ENCODE data around the gene SIAE. TPM values are rescaled to one million over a fixed set of nuclear protein-coding genes. Genes with fewer than 3 reads are reported as not detected.

SIAE gene
- total and polyA plus RNA-seq, 10 of the 15 experiments (the other 5 are each of a cell fraction or from before 2014, with no cell fraction given): 0.93 to 6.9 (median 4.2) TPM

DNA sequence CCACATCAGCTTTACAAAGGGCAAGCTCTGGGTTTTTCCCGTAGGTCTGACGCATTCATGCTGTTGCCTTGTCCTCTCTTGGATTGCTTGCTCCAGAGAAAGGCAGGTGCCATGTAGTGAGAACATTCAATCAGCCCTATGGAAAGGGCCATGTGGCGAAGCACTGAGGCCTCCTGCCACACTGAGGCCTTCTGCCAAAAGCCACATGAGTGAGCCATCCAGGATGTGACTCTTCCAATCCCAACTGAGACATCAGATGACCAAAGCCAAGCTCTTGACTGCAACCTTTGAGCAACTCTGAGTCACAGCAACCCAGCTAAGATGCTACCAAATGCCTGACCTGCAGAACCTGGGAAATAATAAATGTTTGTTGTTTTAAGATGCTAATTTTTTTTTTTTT is 71.3 kb downstream of the SIAE start (continued):
- TF ChIP-seq, protein P1, sequence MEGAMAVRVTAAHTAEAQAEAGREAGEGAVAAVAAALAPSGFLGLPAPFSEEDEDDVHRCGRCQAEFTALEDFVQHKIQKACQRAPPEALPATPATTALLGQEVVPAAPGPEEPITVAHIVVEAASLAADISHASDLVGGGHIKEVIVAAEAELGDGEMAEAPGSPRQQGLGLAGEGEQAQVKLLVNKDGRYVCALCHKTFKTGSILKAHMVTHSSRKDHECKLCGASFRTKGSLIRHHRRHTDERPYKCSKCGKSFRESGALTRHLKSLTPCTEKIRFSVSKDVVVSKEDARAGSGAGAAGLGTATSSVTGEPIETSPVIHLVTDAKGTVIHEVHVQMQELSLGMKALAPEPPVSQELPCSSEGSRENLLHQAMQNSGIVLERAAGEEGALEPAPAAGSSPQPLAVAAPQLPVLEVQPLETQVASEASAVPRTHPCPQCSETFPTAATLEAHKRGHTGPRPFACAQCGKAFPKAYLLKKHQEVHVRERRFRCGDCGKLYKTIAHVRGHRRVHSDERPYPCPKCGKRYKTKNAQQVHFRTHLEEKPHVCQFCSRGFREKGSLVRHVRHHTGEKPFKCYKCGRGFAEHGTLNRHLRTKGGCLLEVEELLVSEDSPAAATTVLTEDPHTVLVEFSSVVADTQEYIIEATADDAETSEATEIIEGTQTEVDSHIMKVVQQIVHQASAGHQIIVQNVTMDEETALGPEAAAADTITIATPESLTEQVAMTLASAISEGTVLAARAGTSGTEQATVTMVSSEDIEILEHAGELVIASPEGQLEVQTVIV (IDR thresholded peaks at IDR 0.05; ENCODE audit: borderline replicate concordance, partially characterized antibody): no peak
- TF ChIP-seq BHLHE40 (IDR thresholded peaks at IDR 0.05; ENCODE audit: borderline replicate concordance in 1 of 2, low read depth in 2 of 2, low read length in 1 of 2) (no peak), EZH2 (IDR thresholded peaks at IDR 0.05; ENCODE audit: borderline replicate concordance, control insufficient read depth, low read depth, low read length) (no peak), TCF3 (IDR thresholded peaks at IDR 0.05; ENCODE audit: borderline replicate concordance, insufficient read depth, low read depth, low read length) (0 out of 2 replicates have a peak, but pooled peaks have one; percentile 27)

DNA sequence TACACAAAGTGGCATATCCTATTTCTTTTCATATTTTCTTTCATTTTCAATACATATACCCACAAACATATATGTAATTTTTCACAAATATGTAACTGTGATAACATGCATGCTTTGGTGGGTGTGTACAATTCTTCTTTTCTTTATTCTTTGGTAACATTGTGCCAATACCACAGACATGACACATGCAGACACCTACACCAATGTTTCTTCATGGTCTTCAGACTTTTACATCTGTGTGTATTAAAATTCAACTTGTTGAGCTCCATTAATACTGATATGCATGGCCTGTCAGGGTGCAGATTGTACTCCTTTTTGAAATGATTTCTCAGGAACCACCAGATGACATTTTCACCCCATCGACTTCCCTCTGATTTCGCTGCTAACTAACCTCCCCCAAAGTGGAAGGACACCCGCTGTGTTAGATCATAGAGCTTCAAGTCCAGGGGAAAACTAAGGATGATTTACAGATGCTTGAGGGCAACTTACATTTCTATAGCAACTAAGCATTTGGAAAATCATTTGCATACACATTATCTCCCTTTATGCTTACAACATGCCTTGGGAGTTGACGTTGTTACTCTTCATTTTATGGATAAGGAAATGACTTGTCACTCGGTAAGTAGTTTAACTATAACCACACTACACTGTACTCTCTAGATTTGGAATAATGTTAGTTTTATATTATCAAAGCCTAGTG is 72.8 kb downstream of the SIAE start:
- H3K27me3 ChIP-seq (replicated peaks in 1 of 2; ENCODE audit: control insufficient read depth in 2 of 2, insufficient read depth in 2 of 2, low read length in 1 of 2): no peaks in the 10 kb centered on the region; a peak in 1 of 4 replicates
- H4K20me1 ChIP-seq (ENCODE audit: control insufficient read depth, insufficient read depth): no peaks in the 10 kb centered on the region
- H3K4me3 ChIP-seq: no peak overlapping the region
- H3K36me3 ChIP-seq (ENCODE audit: control insufficient read depth in 2 of 2, insufficient read depth in 2 of 2, low read length in 1 of 2): no peaks in the 10 kb centered on the region
- 47% methylated on average over 5 of the region's 5 CpGs for WGBS (ENCODE audit: insufficient coverage, insufficient replicate concordance, low lambda C conversion rate, missing lambda C conversion rate)
- ChIA-PET SMC1A (ENCODE audit: uncharacterized antibody, unreplicated experiment) (no interaction called here), CTCF (no interaction called here), RAD21 (ENCODE audit: unreplicated experiment) (no interaction called here), POLR2A (no interaction called here)
- in situ Hi-C loops (cut with MboI): no loop called here
- no TSS peak for BruUV-seq (replicated peaks)
- no peaks in the 10 kb centered on the region for H3K79me2 ChIP-seq (ENCODE audit: control insufficient read depth, insufficient read depth, low read length)
- intact Hi-C loops (cut with micrococcal nuclease; ENCODE audit: unreplicated experiment): no loop called here
- no peak for TF ChIP-seq MTA2 (IDR thresholded peaks at IDR 0.05; ENCODE audit: low read depth)
- no peak for TF ChIP-seq CBX5 (IDR thresholded peaks at IDR 0.05; ENCODE audit: low read depth)
- no peak for TF ChIP-seq SMC3 (IDR thresholded peaks at IDR 0.05; ENCODE audit: borderline replicate concordance, low read length)
- TF ChIP-seq, protein P2, sequence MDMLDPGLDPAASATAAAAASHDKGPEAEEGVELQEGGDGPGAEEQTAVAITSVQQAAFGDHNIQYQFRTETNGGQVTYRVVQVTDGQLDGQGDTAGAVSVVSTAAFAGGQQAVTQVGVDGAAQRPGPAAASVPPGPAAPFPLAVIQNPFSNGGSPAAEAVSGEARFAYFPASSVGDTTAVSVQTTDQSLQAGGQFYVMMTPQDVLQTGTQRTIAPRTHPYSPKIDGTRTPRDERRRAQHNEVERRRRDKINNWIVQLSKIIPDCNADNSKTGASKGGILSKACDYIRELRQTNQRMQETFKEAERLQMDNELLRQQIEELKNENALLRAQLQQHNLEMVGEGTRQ (IDR thresholded peaks at IDR 0.05; ENCODE audit: borderline replicate concordance, low read depth, low read length): no peak
- no peak for TF ChIP-seq CEBPB (IDR thresholded peaks at IDR 0.05; ENCODE audit: borderline replicate concordance in 1 of 2, low read depth in 2 of 2, low read length in 2 of 2)
- no peak for TF ChIP-seq SREBF2 (IDR thresholded peaks at IDR 0.05; ENCODE audit: low read length)
- TF ChIP-seq, protein P3, sequence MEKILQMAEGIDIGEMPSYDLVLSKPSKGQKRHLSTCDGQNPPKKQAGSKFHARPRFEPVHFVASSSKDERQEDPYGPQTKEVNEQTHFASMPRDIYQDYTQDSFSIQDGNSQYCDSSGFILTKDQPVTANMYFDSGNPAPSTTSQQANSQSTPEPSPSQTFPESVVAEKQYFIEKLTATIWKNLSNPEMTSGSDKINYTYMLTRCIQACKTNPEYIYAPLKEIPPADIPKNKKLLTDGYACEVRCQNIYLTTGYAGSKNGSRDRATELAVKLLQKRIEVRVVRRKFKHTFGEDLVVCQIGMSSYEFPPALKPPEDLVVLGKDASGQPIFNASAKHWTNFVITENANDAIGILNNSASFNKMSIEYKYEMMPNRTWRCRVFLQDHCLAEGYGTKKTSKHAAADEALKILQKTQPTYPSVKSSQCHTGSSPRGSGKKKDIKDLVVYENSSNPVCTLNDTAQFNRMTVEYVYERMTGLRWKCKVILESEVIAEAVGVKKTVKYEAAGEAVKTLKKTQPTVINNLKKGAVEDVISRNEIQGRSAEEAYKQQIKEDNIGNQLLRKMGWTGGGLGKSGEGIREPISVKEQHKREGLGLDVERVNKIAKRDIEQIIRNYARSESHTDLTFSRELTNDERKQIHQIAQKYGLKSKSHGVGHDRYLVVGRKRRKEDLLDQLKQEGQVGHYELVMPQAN (conservative IDR thresholded peaks at IDR 0.05): no peak
- no peak for TF ChIP-seq EZH2 (IDR thresholded peaks at IDR 0.05; ENCODE audit: borderline replicate concordance, control insufficient read depth, low read depth, low read length)
- DNase-seq (ENCODE audit: low read depth, low spot score) (no peak), FAIRE-seq (no peak), ATAC-seq (no peak)
- no peak overlapping the region for H3K9ac ChIP-seq (ENCODE audit: control insufficient read depth, insufficient read depth, low read length)
- no peak overlapping the region for H3K27ac ChIP-seq (ENCODE audit: control insufficient read depth, insufficient read depth)
- H3K9me3 ChIP-seq (replicated peaks; ENCODE audit: control insufficient read depth, insufficient read depth, low read length): no peaks in the 10 kb centered on the region
- no peak overlapping the region for H3K4me2 ChIP-seq (ENCODE audit: control insufficient read depth, insufficient read depth)
- H3K4me1 ChIP-seq (ENCODE audit: control insufficient read depth, insufficient read depth, low read length): no peaks in the 10 kb centered on the region
- no peak overlapping the region for H2AFZ ChIP-seq (ENCODE audit: control insufficient read depth, low read depth, low read length)
